GM12878 (cell line): Measurements from ENCODE around the gene CATSPERZ. TPM values are rescaled to one million over a fixed set of nuclear protein-coding genes. Genes with fewer than 3 reads are reported as not detected.

Source experiments
- ASH2L ChIP-seq: fragments of 300-600, 200-600 bp; sonication (generic); IDR thresholded peaks from 2 replicates; pipeline ENCODE4 v1.6.1; 2017; ENCODE audit warnings: low read depth, mild to moderate bottlenecking, borderline replicate concordance
- BACH1 ChIP-seq: fragments of 450-650 bp; IDR thresholded peaks from 2 replicates; pipeline ENCODE4 v1.6.1; 2017; ENCODE audit warnings: mild to moderate bottlenecking, borderline replicate concordance
- CREB1 ChIP-seq: IDR thresholded peaks from 2 replicates; pipeline ENCODE4 v1.6.1; 2012; ENCODE audit warnings: low read depth, mild to moderate bottlenecking, inconsistent platforms
- CREM ChIP-seq: IDR thresholded peaks from 2 replicates; pipeline ENCODE4 v1.6.1; 2014; ENCODE audit warnings: antibody characterized with exemption, low read depth
- DPF2 ChIP-seq: fragments of 450-650 bp; IDR thresholded peaks from 2 replicates; pipeline ENCODE4 v1.6.1; 2017; ENCODE audit warnings: mild to moderate bottlenecking
- E4F1 ChIP-seq: fragments of 450-650 bp; IDR thresholded peaks from 2 replicates; pipeline ENCODE4 v1.6.1; 2018; ENCODE audit warnings: borderline replicate concordance, mild to moderate bottlenecking; ENCODE audit not compliant: partially characterized antibody
- GABPA ChIP-seq: IDR thresholded peaks from 2 replicates; pipeline ENCODE4 v1.6.1; 2014; ENCODE audit warnings: antibody characterized with exemption, low read depth, mild to moderate bottlenecking, inconsistent platforms
- HCFC1 ChIP-seq: fragments of 150-350 bp; IDR thresholded peaks from 2 replicates; pipeline ENCODE4 v1.6.1; 2014; ENCODE audit warnings: low read length
- LARP7 ChIP-seq: fragments of 450-650 bp; IDR thresholded peaks from 2 replicates; pipeline ENCODE4 v1.6.1; 2017; ENCODE audit warnings: mild to moderate bottlenecking
- MXI1 ChIP-seq: fragments of 150-350 bp; IDR thresholded peaks from 2 replicates; pipeline ENCODE4 v1.6.1; 2011; ENCODE audit warnings: low read depth, mild to moderate bottlenecking, inconsistent platforms, low read length, improper control_type of control experiment
- NFYB ChIP-seq: IDR thresholded peaks from 2 replicates; pipeline ENCODE4 v1.6.1; 2011; ENCODE audit warnings: low read depth, mild to moderate bottlenecking, low read length, improper control_type of control experiment, moderate library complexity; ENCODE audit not compliant: insufficient read depth
- NR2C1 ChIP-seq: fragments of 450-650 bp; IDR thresholded peaks from 2 replicates; pipeline ENCODE4 v1.6.1; 2017; ENCODE audit warnings: antibody characterized with exemption, mild to moderate bottlenecking, moderate library complexity
- NRF1 ChIP-seq: conservative IDR thresholded peaks from 2 replicates; pipeline ENCODE4 v1.6.1; 2011; ENCODE audit warnings: mild to moderate bottlenecking, low read depth, low read length, improper control_type of control experiment
- PAX5 ChIP-seq: IDR thresholded peaks from 2 replicates; pipeline ENCODE4 v1.6.1; 2011; ENCODE audit warnings: low read depth, low read length, borderline replicate concordance
- POLR2AphosphoS5 ChIP-seq: IDR thresholded peaks from 2 replicates; pipeline ENCODE4 v1.6.1; 2011; ENCODE audit warnings: mild to moderate bottlenecking, low read length, inconsistent platforms
- RB1 ChIP-seq: fragments of 450-650 bp; formaldehyde crosslinking; IDR thresholded peaks from 2 replicates; pipeline ENCODE4 v1.6.1; 2017; ENCODE audit warnings: mild to moderate bottlenecking, borderline replicate concordance
- RELA ChIP-seq: fragments of 450-650 bp; IDR thresholded peaks from 2 replicates; pipeline ENCODE4 v1.8.0; 2014; ENCODE audit warnings: borderline replicate concordance; ENCODE audit not compliant: partially characterized antibody
- REST ChIP-seq: IDR thresholded peaks from 2 replicates; pipeline ENCODE4 v1.6.1; 2012; ENCODE audit warnings: mild to moderate bottlenecking, low read depth, low read length
- SP1 ChIP-seq: IDR thresholded peaks from one replicate; pipeline ENCODE4 v1.6.1; 2011; ENCODE audit warnings: low read depth, low read length
- SPI1 ChIP-seq: IDR thresholded peaks from 2 replicates; pipeline ENCODE4 v1.6.1; 2011; ENCODE audit warnings: low read depth, mild to moderate bottlenecking, low read length, moderate library complexity, borderline replicate concordance; ENCODE audit not compliant: insufficient read depth
- SREBF1 ChIP-seq: IDR thresholded peaks from 2 replicates; pipeline ENCODE4 v1.6.1; 2012; ENCODE audit warnings: mild to moderate bottlenecking, low read length
- TAF1 ChIP-seq: IDR thresholded peaks from 2 replicates; pipeline ENCODE4 v1.6.1; 2011; ENCODE audit warnings: mild to moderate bottlenecking, low read depth, low read length, borderline replicate concordance
- YY1 ChIP-seq: IDR thresholded peaks from 2 replicates; pipeline ENCODE4 v1.6.1; 2011; ENCODE audit warnings: low read depth, mild to moderate bottlenecking, low read length
- ZBED1 ChIP-seq: IDR thresholded peaks from 2 replicates; pipeline ENCODE4 v1.6.1; 2016; ENCODE audit warnings: borderline replicate concordance
- ZBTB33 ChIP-seq: fragments of 450-650 bp; IDR thresholded peaks from 2 replicates; pipeline ENCODE4 v1.6.1; 2017; ENCODE audit warnings: mild to moderate bottlenecking
- polyA plus RNA-seq, 11 experiments: library from polyadenylated mRNA; depleted of rRNA in 4 of 11; unstranded in 6 of 11; stranded (reverse) in 5 of 11; fragments of >200 nt; fragmentation: Nextera tagmentation in 4 of 11; fragmentation: Illumina TruSeq in 1 of 11; extraction: Ambion mirVana in 4 of 11; extraction: Trizol in 1 of 11; gene quantifications; 1 replicate in 1 of 11; 2 replicates in 10 of 11; pipeline versions ENCODE4 v1.2.1 to v1.2.3, GENCODE V29; 2011 to 2016; ENCODE audit warnings: inconsistent platforms in 2 of 11, missing spikeins in 2 of 11, low read depth in 1 of 11
- total RNA-seq, 4 experiments: library from RNA; depleted of rRNA in 3 of 4; stranded (reverse); fragments of >200 nt in 3 of 4; fragmentation: Illumina TruSeq in 1 of 4; extraction: Trizol in 1 of 4; gene quantifications; 2 replicates each; pipeline versions ENCODE4 v1.2.1 to v1.2.3, GENCODE V29; 2013 to 2021

The CATSPERZ gene
- total and polyA plus RNA-seq, 10 of the 15 experiments (the other 5 are each of a cell fraction or from before 2014, with no cell fraction given) = 0.12 to 0.31 TPM; not detected in 8

GRCh38 chr11:64269540-64270220 lies 30.5 kb upstream of the CATSPERZ start (continued):
- TF ChIP-seq E4F1 (peak; percentile 88), NR2C1 (peak; percentile 100), ZBED1 (peak; percentile 83), YY1 (peak; percentile 100), NFYB (no peak), CREM (peak; percentile 93), SP1 (peak; percentile 63), SREBF1 (peak; percentile 86), POLR2AphosphoS5 (peak; percentile 75), RELA (peak; percentile 15), REST (no peak), NRF1 (peak; percentile 50), HCFC1 (peak; percentile 94), MXI1 (peak; percentile 29), RB1 (0 out of 2 replicates have a peak, but pooled peaks have one; percentile 22), ASH2L (no peak), SPI1 (peak; percentile 48; the same call in 1 of the 2 replicates), TAF1 (peak; percentile 50), DPF2 (peak; percentile 23; the same call in 1 of the 2 replicates), PAX5 (no peak), ZBTB33 (no peak), BACH1 (peak; percentile 74; the same call in 1 of the 2 replicates), CREB1 (peak; percentile 86), GABPA (peak; percentile 99), LARP7 (peak; percentile 80; the same call in 1 of the 2 replicates)
